ENCODE data around the gene AKR1C1. TPM values are rescaled to one million over a fixed set of nuclear protein-coding genes. Genes with fewer than 3 reads are reported as not detected.
"Not testable (repeated sequence)": the region's sequence is repeated elsewhere in the genome, so short reads cannot be mapped to it uniquely, and the experiment has no call there.

Gene AKR1C1
- total and polyA plus RNA-seq, 2 donors (not counting 1 experiment from before 2014, with no cell fraction given): 118 to 154 TPM

DNA sequence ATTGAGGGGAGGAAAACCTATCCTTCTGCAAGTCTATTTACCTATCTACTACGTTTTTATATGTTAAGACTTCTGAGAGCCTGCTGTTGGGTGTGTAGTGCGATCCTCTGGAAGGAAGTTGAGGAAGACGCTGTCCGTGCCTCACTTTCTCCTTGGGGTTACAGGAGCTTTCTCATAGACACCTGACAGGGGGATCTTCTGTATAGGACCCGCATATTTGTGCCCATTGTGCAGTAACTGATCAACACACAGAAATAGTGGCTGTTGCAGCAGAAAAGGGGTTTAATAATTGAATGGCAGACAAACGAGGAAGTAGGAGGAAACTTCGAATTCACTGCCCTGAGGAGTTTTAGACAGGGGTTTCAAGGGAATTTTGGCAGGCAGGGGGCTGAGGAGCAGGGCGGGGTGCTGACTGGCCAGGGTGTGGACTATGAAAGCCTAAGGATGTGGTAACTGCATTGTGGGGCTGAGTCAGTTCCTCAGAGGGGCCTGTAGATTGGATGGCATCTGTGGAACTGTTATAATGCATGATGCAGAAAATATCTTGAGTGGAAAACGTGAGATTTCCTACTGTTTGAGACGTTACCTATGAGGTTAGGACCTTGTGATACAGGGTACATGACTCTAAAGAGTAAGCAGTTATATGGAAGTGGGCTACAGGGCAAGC, 58.5 kb downstream of the AKR1C1 start:
- not testable (repeated sequence) for DNase-seq (ENCODE audit: low read depth in 2 of 2); H3K4me1 ChIP-seq (ENCODE audit: control insufficient read depth, extremely low read depth, insufficient read depth, low read length); H2AFZ ChIP-seq (ENCODE audit: low read length); H3K9me3 ChIP-seq (ENCODE audit: control insufficient read depth, insufficient read depth, low read depth, low read length); H4K20me1 ChIP-seq (ENCODE audit: control insufficient read depth, extremely low read depth, insufficient read depth, low read length); H3K27ac ChIP-seq (ENCODE audit: insufficient read depth, low read length); H3K79me2 ChIP-seq (ENCODE audit: control insufficient read depth, insufficient read depth, low read length); H3K27me3 ChIP-seq (ENCODE audit: control insufficient read depth, insufficient read depth, low read length); H3K4me3 ChIP-seq (replicated peaks in 1 of 4; ENCODE audit: control extremely low read depth in 1 of 4, insufficient read depth in 1 of 4, low read depth in 3 of 4, low read length in 4 of 4); H3K36me3 ChIP-seq (ENCODE audit: control insufficient read depth, insufficient read depth, low read length); H3K9ac ChIP-seq (ENCODE audit: insufficient read depth, low read length); H3K4me2 ChIP-seq (ENCODE audit: extremely low read depth, insufficient read depth, low read length)

DNA sequence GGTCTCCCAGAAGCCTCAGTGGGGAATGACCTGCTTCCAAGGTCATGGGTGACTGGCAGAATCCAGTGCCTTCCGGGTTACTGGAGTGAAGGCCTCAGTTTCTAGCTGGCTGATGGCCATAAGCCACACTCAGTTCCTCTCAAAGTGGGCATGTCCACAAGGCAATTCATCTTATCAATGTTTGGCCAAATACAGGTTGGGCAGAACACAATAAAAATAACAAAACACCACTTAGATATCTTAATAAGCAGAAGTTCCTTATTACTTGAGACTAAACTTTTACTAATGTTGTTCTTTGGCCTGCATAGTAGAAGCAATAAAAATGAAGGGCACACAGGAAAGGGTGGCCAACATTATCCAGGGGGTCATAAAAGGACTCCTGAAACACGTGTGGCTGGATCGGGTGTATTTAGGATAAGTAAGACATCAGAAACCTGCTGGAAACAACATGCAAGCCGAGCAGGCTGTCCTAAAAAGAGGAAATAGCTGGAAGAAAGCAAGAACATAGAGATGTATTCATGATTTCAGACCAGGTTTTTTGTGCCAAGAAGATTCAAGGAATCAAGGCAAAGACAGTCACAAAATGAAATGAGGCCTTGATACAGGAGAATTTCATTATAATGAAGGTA, 60.1 kb downstream of the AKR1C1 start:
- H4K20me1 ChIP-seq (ENCODE audit: control insufficient read depth, extremely low read depth, insufficient read depth, low read length): no peaks in the 10 kb centered on the region
- H3K9ac ChIP-seq (ENCODE audit: insufficient read depth, low read length): no peak overlapping the region
- H3K4me3 ChIP-seq (replicated peaks in 1 of 4; ENCODE audit: control extremely low read depth in 1 of 4, insufficient read depth in 1 of 4, low read depth in 3 of 4, low read length in 4 of 4): no peak overlapping the region
- no peak for DNase-seq (ENCODE audit: low read depth in 2 of 2)
- H3K9me3 ChIP-seq (ENCODE audit: control insufficient read depth, insufficient read depth, low read depth, low read length): no peaks in the 10 kb centered on the region
- H3K79me2 ChIP-seq (ENCODE audit: control insufficient read depth, insufficient read depth, low read length): no peaks in the 10 kb centered on the region
- H3K27ac ChIP-seq (ENCODE audit: insufficient read depth, low read length): no peak overlapping the region
- H3K27me3 ChIP-seq (ENCODE audit: control insufficient read depth, insufficient read depth, low read length): no peaks in the 10 kb centered on the region
- TF ChIP-seq EZH2 (IDR thresholded peaks at IDR 0.05; ENCODE audit: low read length, missing control alignments): no peak
- TF ChIP-seq, protein P1, sequence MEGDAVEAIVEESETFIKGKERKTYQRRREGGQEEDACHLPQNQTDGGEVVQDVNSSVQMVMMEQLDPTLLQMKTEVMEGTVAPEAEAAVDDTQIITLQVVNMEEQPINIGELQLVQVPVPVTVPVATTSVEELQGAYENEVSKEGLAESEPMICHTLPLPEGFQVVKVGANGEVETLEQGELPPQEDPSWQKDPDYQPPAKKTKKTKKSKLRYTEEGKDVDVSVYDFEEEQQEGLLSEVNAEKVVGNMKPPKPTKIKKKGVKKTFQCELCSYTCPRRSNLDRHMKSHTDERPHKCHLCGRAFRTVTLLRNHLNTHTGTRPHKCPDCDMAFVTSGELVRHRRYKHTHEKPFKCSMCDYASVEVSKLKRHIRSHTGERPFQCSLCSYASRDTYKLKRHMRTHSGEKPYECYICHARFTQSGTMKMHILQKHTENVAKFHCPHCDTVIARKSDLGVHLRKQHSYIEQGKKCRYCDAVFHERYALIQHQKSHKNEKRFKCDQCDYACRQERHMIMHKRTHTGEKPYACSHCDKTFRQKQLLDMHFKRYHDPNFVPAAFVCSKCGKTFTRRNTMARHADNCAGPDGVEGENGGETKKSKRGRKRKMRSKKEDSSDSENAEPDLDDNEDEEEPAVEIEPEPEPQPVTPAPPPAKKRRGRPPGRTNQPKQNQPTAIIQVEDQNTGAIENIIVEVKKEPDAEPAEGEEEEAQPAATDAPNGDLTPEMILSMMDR (conservative IDR thresholded peaks at IDR 0.05 in 1 of 2, IDR thresholded peaks at IDR 0.05 in 1 of 2; ENCODE audit: low read depth in 1 of 2, low read length in 2 of 2): no peak
- no peak overlapping the region for H3K4me2 ChIP-seq (ENCODE audit: extremely low read depth, insufficient read depth, low read length)
- peaks cover 5% of the 10 kb centered on the region for H3K4me1 ChIP-seq (ENCODE audit: control insufficient read depth, extremely low read depth, insufficient read depth, low read length)
- H3K36me3 ChIP-seq (ENCODE audit: control insufficient read depth, insufficient read depth, low read length): no peaks in the 10 kb centered on the region
- H2AFZ ChIP-seq (ENCODE audit: low read length): no peak overlapping the region

DNA sequence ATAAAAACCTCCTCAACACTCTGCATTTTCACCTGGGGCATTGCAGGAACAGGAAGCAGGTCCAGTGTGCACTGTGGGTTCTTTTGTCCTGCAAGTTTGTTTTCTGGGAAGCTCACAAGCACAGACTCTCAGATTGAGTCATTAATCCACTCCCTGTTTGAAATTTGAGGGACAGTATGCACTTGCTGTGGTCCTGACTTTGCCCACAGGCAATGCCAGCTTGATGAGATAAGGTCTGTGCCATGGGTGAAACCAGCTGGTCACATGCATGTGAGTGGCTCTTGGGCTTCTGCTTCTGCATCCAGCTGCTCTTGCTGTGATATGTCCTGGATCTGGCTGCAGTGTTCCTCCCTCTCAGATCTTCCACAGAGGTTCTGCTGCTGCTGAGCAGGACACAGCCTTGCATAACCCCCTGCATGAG, 62.3 kb downstream of the AKR1C1 start:
- H3K4me3 ChIP-seq (replicated peaks in 1 of 4; ENCODE audit: control extremely low read depth in 1 of 4, insufficient read depth in 1 of 4, low read depth in 3 of 4, low read length in 4 of 4); H3K27me3 ChIP-seq (ENCODE audit: control insufficient read depth, insufficient read depth, low read length); H3K36me3 ChIP-seq (ENCODE audit: control insufficient read depth, insufficient read depth, low read length); H4K20me1 ChIP-seq (ENCODE audit: control insufficient read depth, extremely low read depth, insufficient read depth, low read length); H3K4me1 ChIP-seq (ENCODE audit: control insufficient read depth, extremely low read depth, insufficient read depth, low read length); H3K9ac ChIP-seq (ENCODE audit: insufficient read depth, low read length); H3K27ac ChIP-seq (ENCODE audit: insufficient read depth, low read length); DNase-seq (ENCODE audit: low read depth in 2 of 2); H3K79me2 ChIP-seq (ENCODE audit: control insufficient read depth, insufficient read depth, low read length); H3K9me3 ChIP-seq (ENCODE audit: control insufficient read depth, insufficient read depth, low read depth, low read length); H2AFZ ChIP-seq (ENCODE audit: low read length); H3K4me2 ChIP-seq (ENCODE audit: extremely low read depth, insufficient read depth, low read length): not testable (repeated sequence)

DNA sequence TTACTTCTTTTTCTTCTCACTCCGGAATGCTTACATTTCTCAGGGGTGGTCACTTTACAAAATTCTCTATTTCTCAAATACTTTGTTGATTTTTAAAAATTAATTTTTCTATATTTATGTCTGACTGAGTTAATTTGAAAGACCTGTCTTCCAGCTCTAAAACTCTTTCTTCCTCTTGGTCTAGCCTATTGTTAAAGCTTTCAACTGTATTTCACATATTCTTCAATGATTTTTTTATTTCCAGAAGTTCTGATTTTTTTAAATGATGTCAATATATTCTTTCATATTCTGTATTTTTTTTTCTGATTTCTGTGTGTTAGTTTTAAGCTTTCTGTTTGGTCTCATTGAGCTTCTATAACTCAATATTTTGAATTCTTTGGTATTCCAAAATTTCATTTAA, 67.8 kb downstream of the AKR1C1 start:
- Histone ChIP-seq H4K20me1 (ENCODE audit: control insufficient read depth, extremely low read depth, insufficient read depth, low read length) (no peaks in the 10 kb centered on the region), H3K4me3 (replicated peaks in 1 of 4; ENCODE audit: control extremely low read depth in 1 of 4, insufficient read depth in 1 of 4, low read depth in 3 of 4, low read length in 4 of 4) (no peak overlapping the region)
- TF ChIP-seq, protein P1 (conservative IDR thresholded peaks at IDR 0.05 in 1 of 2, IDR thresholded peaks at IDR 0.05 in 1 of 2; ENCODE audit: low read depth in 1 of 2, low read length in 2 of 2): no peak
- TF ChIP-seq EZH2 (IDR thresholded peaks at IDR 0.05; ENCODE audit: low read length, missing control alignments): no peak

DNA sequence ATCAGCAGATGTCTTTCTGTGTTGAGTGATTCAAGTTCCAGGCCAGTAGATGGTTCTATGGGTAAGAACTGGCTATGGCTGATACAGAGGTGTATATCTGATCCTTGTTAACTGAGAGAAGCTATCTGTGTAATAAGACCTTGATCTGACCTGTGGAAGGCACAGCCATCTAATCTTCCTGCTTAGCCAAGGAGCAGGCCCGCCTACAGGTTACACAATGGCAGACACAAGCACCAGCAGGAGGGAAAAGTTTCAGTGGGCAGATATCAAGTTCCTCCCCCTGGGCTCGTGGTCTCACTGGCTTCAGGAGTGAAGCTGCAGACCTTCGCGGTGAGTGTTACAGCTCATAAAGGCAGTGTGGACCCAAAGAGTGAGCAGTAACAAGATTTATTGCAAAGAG, 68.4 kb downstream of the AKR1C1 start:
- not testable (repeated sequence) for H3K9me3 ChIP-seq (ENCODE audit: control insufficient read depth, insufficient read depth, low read depth, low read length); H3K4me3 ChIP-seq (replicated peaks in 1 of 4; ENCODE audit: control extremely low read depth in 1 of 4, insufficient read depth in 1 of 4, low read depth in 3 of 4, low read length in 4 of 4); H3K79me2 ChIP-seq (ENCODE audit: control insufficient read depth, insufficient read depth, low read length); H3K27ac ChIP-seq (ENCODE audit: insufficient read depth, low read length); H3K27me3 ChIP-seq (ENCODE audit: control insufficient read depth, insufficient read depth, low read length); H2AFZ ChIP-seq (ENCODE audit: low read length); DNase-seq (ENCODE audit: low read depth in 2 of 2); H3K36me3 ChIP-seq (ENCODE audit: control insufficient read depth, insufficient read depth, low read length); H3K9ac ChIP-seq (ENCODE audit: insufficient read depth, low read length); H4K20me1 ChIP-seq (ENCODE audit: control insufficient read depth, extremely low read depth, insufficient read depth, low read length); H3K4me1 ChIP-seq (ENCODE audit: control insufficient read depth, extremely low read depth, insufficient read depth, low read length); H3K4me2 ChIP-seq (ENCODE audit: extremely low read depth, insufficient read depth, low read length)

More for the DNA sequence above, 67.8 kb downstream of the AKR1C1 start:
- no peaks in the 10 kb centered on the region for H3K4me1 ChIP-seq (ENCODE audit: control insufficient read depth, extremely low read depth, insufficient read depth, low read length)
- no peaks in the 10 kb centered on the region for H3K9me3 ChIP-seq (ENCODE audit: control insufficient read depth, insufficient read depth, low read depth, low read length)
- no peak overlapping the region for H3K4me2 ChIP-seq (ENCODE audit: extremely low read depth, insufficient read depth, low read length)
- no peak overlapping the region for H3K9ac ChIP-seq (ENCODE audit: insufficient read depth, low read length)
- H3K27me3 ChIP-seq (ENCODE audit: control insufficient read depth, insufficient read depth, low read length): no peaks in the 10 kb centered on the region
- H3K79me2 ChIP-seq (ENCODE audit: control insufficient read depth, insufficient read depth, low read length): no peaks in the 10 kb centered on the region
- no peak overlapping the region for H3K27ac ChIP-seq (ENCODE audit: insufficient read depth, low read length)
- no peak overlapping the region for H2AFZ ChIP-seq (ENCODE audit: low read length)
- DNase-seq (ENCODE audit: low read depth in 2 of 2): no peak
- no peaks in the 10 kb centered on the region for H3K36me3 ChIP-seq (ENCODE audit: control insufficient read depth, insufficient read depth, low read length)
